Fibroblast of lung (primary cell): ENCODE measurements around the gene RRBP1. TPM values are rescaled to one million over a fixed set of nuclear protein-coding genes. Genes with fewer than 3 reads are reported as not detected.
A peak's percentile ranks its signal among the peaks of the same experiment; 100 is the strongest.

ENCODE experiments used
- DNase-seq, 2 donors: peaks; one replicate each; pipeline versions ENCODE4 v3.0.0 to v3.0.0-alpha.2; 2010; ENCODE audit warnings: low read depth in 2 of 2
- H2AFZ ChIP-seq: 2 replicates; pipeline ENCODE4 v1.5.1; 2012; ENCODE audit warnings: low read length, control low read depth, inconsistent platforms
- H3K27ac ChIP-seq: 2 replicates; pipeline ENCODE4 v1.5.1; 2011; ENCODE audit warnings: low read length, control low read depth; ENCODE audit not compliant: insufficient read depth
- H3K27me3 ChIP-seq: 2 replicates; pipeline ENCODE4 v1.5.1; 2011; ENCODE audit warnings: mild to moderate bottlenecking, low read length; ENCODE audit not compliant: control insufficient read depth, insufficient read depth
- H3K36me3 ChIP-seq: 2 replicates; pipeline ENCODE4 v1.5.1; 2011; ENCODE audit warnings: low read length; ENCODE audit not compliant: control insufficient read depth, insufficient read depth
- H3K4me1 ChIP-seq: 2 replicates; pipeline ENCODE4 v1.5.1; 2011; ENCODE audit warnings: low read length; ENCODE audit not compliant: control insufficient read depth, insufficient read depth; ENCODE audit errors: extremely low read depth
- H3K4me2 ChIP-seq: 2 replicates; pipeline ENCODE4 v1.5.1; 2011; ENCODE audit warnings: low read length, control low read depth; ENCODE audit not compliant: insufficient read depth; ENCODE audit errors: extremely low read depth
- H3K4me3 ChIP-seq, 4 experiments: fragments of 200-600 bp in 1 of 4; sonication (generic) in 1 of 4; replicated peaks in 1 of 4; 2 replicates each; pipeline ENCODE4 v1.5.1; 2011 to 2016; ENCODE audit warnings: low read length in 4 of 4, low read depth in 3 of 4, mild to moderate bottlenecking in 3 of 4, control low read depth in 2 of 4, inconsistent platforms in 1 of 4, mixed read lengths in 1 of 4; ENCODE audit not compliant: insufficient read depth in 1 of 4; ENCODE audit errors: control extremely low read depth in 1 of 4
- H3K79me2 ChIP-seq: 2 replicates; pipeline ENCODE4 v1.5.1; 2012; ENCODE audit warnings: mild to moderate bottlenecking, low read length, inconsistent platforms; ENCODE audit not compliant: control insufficient read depth, insufficient read depth
- H3K9ac ChIP-seq: 2 replicates; pipeline ENCODE4 v1.5.1; 2011; ENCODE audit warnings: mild to moderate bottlenecking, low read length, control low read depth; ENCODE audit not compliant: insufficient read depth
- H3K9me3 ChIP-seq: 2 replicates; pipeline ENCODE4 v1.5.1; 2012; ENCODE audit warnings: low read depth, low read length; ENCODE audit not compliant: control insufficient read depth, insufficient read depth
- H4K20me1 ChIP-seq: 2 replicates; pipeline ENCODE4 v1.5.1; 2011; ENCODE audit warnings: low read length; ENCODE audit not compliant: control insufficient read depth, insufficient read depth; ENCODE audit errors: extremely low read depth
- CTCF ChIP-seq, 2 donors: IDR thresholded peaks in 1 of 2; conservative IDR thresholded peaks in 1 of 2; 1 replicate in 1 of 2; 2 replicates in 1 of 2; pipeline ENCODE4 v1.5.1; 2011 to 2012; ENCODE audit warnings: low read length in 2 of 2, control low read depth in 1 of 2, inconsistent platforms in 1 of 2, low read depth in 1 of 2, mild to moderate bottlenecking in 1 of 2
- EZH2 ChIP-seq: IDR thresholded peaks from 2 replicates; pipeline ENCODE4 v1.5.1; 2012; ENCODE audit warnings: low read length, control low read depth, mild to moderate bottlenecking; ENCODE audit errors: missing control alignments
- polyA plus RNA-seq, 2 donors: library from polyadenylated mRNA; depleted of rRNA in 1 of 2; stranded (reverse) in 1 of 2; unstranded in 1 of 2; fragments of >200 nt; gene quantifications; 2 replicates each; pipeline ENCODE4 v1.2.1, GENCODE V29; 2011 to 2012; ENCODE audit warnings: missing spikeins in 1 of 2
- total RNA-seq: library from RNA; depleted of rRNA; stranded (reverse); fragments of >200 nt; gene quantifications from 2 replicates; pipeline ENCODE4 v1.2.1, GENCODE V29; 2014

RRBP1 gene
- total and polyA plus RNA-seq, 2 donors (not counting 1 experiment from before 2014, with no cell fraction given), result 169 to 233 TPM

- Histone ChIP-seq H3K27me3 (no peaks in the 10 kb centered on the region), H3K9ac (no peak overlapping the region), H3K27ac (no peak overlapping the region), H2AFZ (no peak overlapping the region), H3K4me2 (no peak overlapping the region), H3K79me2 (no peaks in the 10 kb centered on the region), H3K4me3 (no peak overlapping the region), H3K4me1 (peaks cover 7% of the 10 kb centered on the region), H3K36me3 (peaks cover 67% of the 10 kb centered on the region), H4K20me1 (no peaks in the 10 kb centered on the region), H3K9me3 (no peaks in the 10 kb centered on the region)
- TF ChIP-seq CTCF (conservative IDR thresholded peaks at IDR 0.05 in 1 of 2, IDR thresholded peaks at IDR 0.05 in 1 of 2; ENCODE audit: low read depth in 1 of 2, low read length in 2 of 2), result no peak
- TF ChIP-seq EZH2, result no peak
- no peak for DNase-seq
These were observed 64.0 kb downstream of the RRBP1 start for GRCh38 chr20:17617868-17618672.

GRCh38 chr20:17617212-17617867, 64.7 kb downstream of the RRBP1 start:
- H3K4me3 ChIP-seq, result no peak overlapping the region
- no peak overlapping the region for H3K4me2 ChIP-seq
- H3K9me3 ChIP-seq, result no peaks in the 10 kb centered on the region
- TF ChIP-seq CTCF (conservative IDR thresholded peaks at IDR 0.05 in 1 of 2, IDR thresholded peaks at IDR 0.05 in 1 of 2; ENCODE audit: low read depth in 1 of 2, low read length in 2 of 2) (peak; percentile 56 to 58), EZH2 (no peak)
- no peak overlapping the region for H3K9ac ChIP-seq
- no peaks in the 10 kb centered on the region for H4K20me1 ChIP-seq
- no peaks in the 10 kb centered on the region for H3K27me3 ChIP-seq
- no peak overlapping the region for H2AFZ ChIP-seq
- peaks cover 67% of the 10 kb centered on the region for H3K36me3 ChIP-seq
- DNase-seq, result peak in 1 of 2 donors; percentile 45
- no peak overlapping the region for H3K27ac ChIP-seq
- no peaks in the 10 kb centered on the region for H3K79me2 ChIP-seq
- peaks cover 7% of the 10 kb centered on the region for H3K4me1 ChIP-seq

GRCh38 chr20:17616480-17617211, 65.4 kb downstream of the RRBP1 start:
- TF ChIP-seq EZH2, result no peak
- no peak for TF ChIP-seq CTCF (conservative IDR thresholded peaks at IDR 0.05 in 1 of 2, IDR thresholded peaks at IDR 0.05 in 1 of 2; ENCODE audit: low read depth in 1 of 2, low read length in 2 of 2)
- Histone ChIP-seq H3K79me2 (no peaks in the 10 kb centered on the region), H3K9me3 (no peaks in the 10 kb centered on the region), H4K20me1 (no peaks in the 10 kb centered on the region), H3K36me3 (peaks cover 64% of the 10 kb centered on the region), H3K4me2 (no peak overlapping the region), H2AFZ (no peak overlapping the region), H3K4me3 (no peak overlapping the region), H3K27me3 (no peaks in the 10 kb centered on the region), H3K4me1 (peaks cover 7% of the 10 kb centered on the region), H3K9ac (no peak overlapping the region), H3K27ac (no peak overlapping the region)
- no peak for DNase-seq
